Right kidney (tissue), 1 donor: Measurements from ENCODE around the gene PTGDR.

ENCODE experiments used
- DNase-seq: peaks from one replicate; pipeline ENCODE4 v3.0.0-alpha.2; 2016

PTGDR gene

GRCh38 chr14:52265253-52265652 lies 2.2 kb upstream of the PTGDR start:
- no peak for DNase-seq

GRCh38 chr14:52266179-52266578 lies 1.3 kb upstream of the PTGDR start:
- no peak for DNase-seq

- no peak for DNase-seq
Measured at GRCh38 chr14:52266782-52267181, 716 bp upstream of the PTGDR start.

GRCh38 chr14:52268279-52269061 lies 972 bp downstream of the PTGDR start:
- DNase-seq: peak; percentile 73

GRCh38 chr14:52269100-52269499 lies 1.6 kb downstream of the PTGDR start:
- DNase-seq: no peak

- no peak for DNase-seq
Measured at GRCh38 chr14:52269982-52270381, 2.5 kb downstream of the PTGDR start.

- DNase-seq: no peak
Measured at GRCh38 chr14:52271538-52271937, 4.0 kb downstream of the PTGDR start.

- no peak for DNase-seq
Measured at GRCh38 chr14:52272375-52272774, 4.9 kb downstream of the PTGDR start.

GRCh38 chr14:52275372-52275771 lies 7.9 kb downstream of the PTGDR start:
- DNase-seq: no peak

GRCh38 chr14:52277552-52277951 lies 10.1 kb downstream of the PTGDR start:
- no peak for DNase-seq

- DNase-seq: no peak
Measured at GRCh38 chr14:52279408-52279807, 11.9 kb downstream of the PTGDR start.

- DNase-seq: no peak
Measured at GRCh38 chr14:52283099-52283498, 15.6 kb downstream of the PTGDR start.

- DNase-seq: no peak
Measured at GRCh38 chr14:52286661-52287649, 19.5 kb downstream of the PTGDR start.

GRCh38 chr14:52296378-52296777 lies 28.9 kb downstream of the PTGDR start:
- no peak for DNase-seq

GRCh38 chr14:52298795-52299194 lies 31.3 kb downstream of the PTGDR start:
- DNase-seq: no peak

GRCh38 chr14:52299692-52300278 lies 32.3 kb downstream of the PTGDR start:
- no peak for DNase-seq

- DNase-seq: no peak
Measured at GRCh38 chr14:52303236-52303635, 35.7 kb downstream of the PTGDR start.

GRCh38 chr14:52304248-52304904 lies 36.9 kb downstream of the PTGDR start:
- DNase-seq: no peak

- no peak for DNase-seq
Measured at GRCh38 chr14:52305014-52305413, 37.5 kb downstream of the PTGDR start.

- DNase-seq: no peak
Measured at GRCh38 chr14:52307376-52307775, 39.9 kb downstream of the PTGDR start.

- no peak for DNase-seq
Measured at GRCh38 chr14:52307905-52308304, 40.4 kb downstream of the PTGDR start.

- no peak for DNase-seq
Measured at GRCh38 chr14:52310541-52310940, 43.0 kb downstream of the PTGDR start.
